ENCODE measurements around the gene RHBG. TPM values are rescaled to one million over a fixed set of nuclear protein-coding genes. Genes with fewer than 3 reads are reported as not detected.
"Not testable (repeated sequence)": the region's sequence is repeated elsewhere in the genome, so short reads cannot be mapped to it uniquely, and the experiment has no call there.

The RHBG gene
- total RNA-seq, 1 experiment from 2014 or later: not detected

DNA sequence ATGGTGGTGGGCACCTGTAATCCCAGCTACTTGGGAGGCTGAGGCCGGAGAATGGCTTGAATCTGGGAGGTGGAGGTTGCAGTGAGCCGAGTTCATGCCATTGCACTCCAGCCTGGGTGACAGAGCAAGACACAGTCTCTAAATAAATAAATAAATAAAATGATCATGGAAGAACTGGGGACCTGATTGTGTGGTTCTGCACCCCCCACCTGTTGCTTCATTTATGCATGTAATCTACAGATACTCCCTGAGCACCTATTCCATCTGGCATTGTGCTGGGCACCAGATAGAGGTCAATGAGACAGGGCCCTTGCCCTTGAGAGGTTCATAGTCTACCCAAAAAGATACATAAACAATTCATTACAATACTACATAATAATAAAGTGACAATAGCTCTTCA, 11.0 kb upstream of the RHBG start:
- no peak for DNase-seq (ENCODE audit: low read depth, low spot score)
- in situ Hi-C loops (cut with HindIII; ENCODE audit: low pct_unique_long_range_greater_than_20kb, low sequenced_read_pairs): no loop called here

DNA sequence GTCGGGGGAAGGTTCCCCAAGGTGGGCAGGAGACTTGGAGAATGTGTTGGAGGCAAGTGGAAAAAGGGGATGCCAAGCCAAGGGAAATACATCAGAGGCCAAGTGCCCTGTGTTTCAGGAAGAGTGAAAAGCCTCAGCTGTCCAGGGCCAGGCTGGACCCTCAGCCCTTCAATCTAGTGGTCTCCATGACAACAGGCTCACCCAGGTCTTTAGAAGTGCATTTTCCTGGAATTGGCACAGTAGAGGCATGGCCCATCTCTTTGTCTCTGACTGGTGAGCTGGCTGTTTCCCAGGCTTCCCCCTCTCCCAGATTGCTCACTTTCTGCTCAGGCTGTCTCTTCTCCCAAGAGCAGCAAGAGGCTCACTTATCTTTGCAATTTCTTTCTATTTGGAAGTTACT, 10.4 kb upstream of the RHBG start:
- DNase-seq (ENCODE audit: low read depth, low spot score): no peak
- in situ Hi-C loops (cut with HindIII; ENCODE audit: low pct_unique_long_range_greater_than_20kb, low sequenced_read_pairs): no loop called here

DNA sequence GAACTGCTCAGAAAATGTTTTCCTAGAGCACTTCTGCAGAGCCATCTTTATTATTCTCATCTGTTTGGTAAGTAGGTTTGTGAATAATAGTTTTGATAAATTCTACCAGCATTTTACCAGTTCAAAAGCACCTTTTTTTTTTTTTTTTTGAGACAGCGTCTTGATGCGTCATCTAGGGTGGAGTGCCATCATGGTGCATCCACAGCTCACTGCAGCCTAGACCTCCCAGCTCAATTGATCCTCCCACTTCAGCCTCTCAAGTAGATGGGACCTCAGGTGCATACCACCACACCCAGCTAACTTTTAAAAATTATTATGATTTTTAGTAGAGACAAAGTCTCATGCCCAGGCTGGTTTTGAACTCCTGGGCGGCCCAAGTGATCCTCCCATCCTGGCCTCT, 9.8 kb upstream of the RHBG start:
- in situ Hi-C loops (cut with HindIII; ENCODE audit: low pct_unique_long_range_greater_than_20kb, low sequenced_read_pairs): no loop called here
- DNase-seq (ENCODE audit: low read depth, low spot score): no peak

DNA sequence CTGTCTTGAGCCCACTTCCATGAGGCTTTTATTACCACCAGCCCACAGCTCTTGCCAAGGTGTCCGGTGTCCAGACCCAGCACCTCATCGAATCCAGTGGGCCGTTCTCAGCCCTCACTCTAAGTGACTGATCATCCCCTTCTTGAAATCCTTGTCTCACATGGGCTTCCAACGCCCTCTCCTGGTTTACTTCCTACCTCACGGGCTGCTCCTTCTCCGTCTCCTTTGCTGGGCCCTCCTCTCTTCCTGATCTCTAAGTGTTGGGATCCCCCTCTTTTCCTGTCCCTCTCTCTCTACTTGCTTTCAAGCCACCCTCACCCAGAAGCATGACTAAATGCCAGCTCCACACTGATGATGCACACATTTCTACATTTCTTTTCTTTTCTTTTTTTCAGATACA, 9.0 kb upstream of the RHBG start:
- DNase-seq (ENCODE audit: low read depth, low spot score): peak; percentile 70
- in situ Hi-C loops (cut with HindIII; ENCODE audit: low pct_unique_long_range_greater_than_20kb, low sequenced_read_pairs): no loop called here

DNA sequence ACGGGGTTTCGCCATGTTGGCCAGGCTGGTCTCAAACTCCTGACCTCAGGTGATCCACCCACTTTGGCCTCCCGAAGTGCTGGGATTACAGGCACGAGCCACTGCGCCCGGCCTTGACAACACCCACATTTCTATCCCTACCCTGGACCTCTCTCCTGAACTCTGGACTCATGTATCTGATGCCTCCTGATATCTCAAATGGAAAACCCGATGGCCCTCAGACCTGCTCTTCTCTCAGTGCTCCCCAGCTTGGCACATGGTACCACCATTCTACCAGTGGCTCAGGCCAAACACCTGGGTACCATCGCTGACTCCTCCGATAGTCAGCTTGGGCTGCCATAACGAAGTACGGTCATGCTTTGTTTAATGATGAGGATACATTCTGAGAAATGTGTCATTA, 8.5 kb upstream of the RHBG start:
- in situ Hi-C loops (cut with HindIII; ENCODE audit: low pct_unique_long_range_greater_than_20kb, low sequenced_read_pairs): no loop called here
- DNase-seq (ENCODE audit: low read depth, low spot score): no peak

DNA sequence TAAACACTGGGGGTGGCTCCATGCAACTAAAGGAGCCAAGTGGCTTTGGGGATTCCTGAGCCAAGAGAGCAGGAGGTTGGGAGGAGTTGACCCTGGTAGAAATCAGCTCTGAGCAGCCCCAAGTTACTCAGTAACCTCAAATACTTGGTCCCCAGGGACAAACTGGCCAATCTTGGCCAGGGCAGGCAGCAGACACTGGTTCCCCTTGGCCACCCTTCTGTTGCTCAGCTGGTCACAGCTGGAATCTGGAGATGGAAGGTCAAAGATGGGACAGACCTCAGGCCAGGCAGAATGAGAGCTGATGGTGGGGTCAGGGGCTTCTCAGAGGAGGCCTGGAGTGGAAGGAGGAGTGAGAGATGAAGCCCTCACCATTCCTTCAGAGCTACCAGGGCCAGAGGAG, 3.3 kb upstream of the RHBG start:
- no peak for DNase-seq (ENCODE audit: low read depth, low spot score)
- in situ Hi-C loops (cut with HindIII; ENCODE audit: low pct_unique_long_range_greater_than_20kb, low sequenced_read_pairs): no loop called here

DNA sequence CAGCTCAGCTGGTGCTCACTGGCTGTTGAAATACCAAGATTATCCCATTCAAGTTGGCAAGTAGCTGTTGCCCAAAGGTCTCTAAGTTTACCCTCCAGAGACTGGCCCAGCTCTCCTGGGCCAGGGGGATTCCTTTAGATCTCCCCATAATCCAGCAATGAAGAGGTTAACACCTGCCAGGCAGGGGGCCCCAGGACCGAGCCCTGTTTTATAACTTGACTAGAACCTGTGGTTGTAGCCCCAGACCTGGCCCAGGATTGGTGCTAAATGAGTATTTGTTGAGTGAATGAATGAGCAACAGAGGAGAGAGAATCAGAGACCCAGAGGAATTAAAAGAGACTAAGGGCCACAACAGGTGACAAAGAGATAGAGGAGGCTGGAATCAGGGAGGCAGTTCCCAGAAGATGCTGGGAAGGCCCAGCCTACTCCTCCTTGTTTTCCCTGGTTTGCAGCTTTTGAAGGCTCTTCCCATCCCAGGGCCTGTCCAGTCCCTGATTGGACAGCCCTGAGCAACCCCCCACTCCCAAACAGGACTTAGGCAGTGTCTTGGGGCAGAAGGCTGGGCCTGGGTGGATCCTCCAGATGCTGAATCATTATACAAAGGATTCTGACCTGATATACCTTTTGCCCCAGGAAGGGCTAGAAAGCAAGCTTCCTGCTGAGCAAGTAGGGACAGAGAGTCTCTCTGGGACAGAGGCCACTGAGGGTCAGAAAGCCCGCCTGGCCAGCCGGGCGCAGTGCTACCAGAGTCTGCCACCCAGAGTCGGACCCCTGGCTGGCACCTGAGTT, 2.4 kb upstream of the RHBG start:
- no peak for DNase-seq (ENCODE audit: low read depth, low spot score)
- in situ Hi-C loops (cut with HindIII; ENCODE audit: low pct_unique_long_range_greater_than_20kb, low sequenced_read_pairs): no loop called here

- in situ Hi-C loops (cut with HindIII; ENCODE audit: low pct_unique_long_range_greater_than_20kb, low sequenced_read_pairs): no loop called here
- DNase-seq (ENCODE audit: low read depth, low spot score): no peak
Observed at GRCh38 chr1:156367383-156368156, 1.4 kb upstream of the RHBG start.

DNA sequence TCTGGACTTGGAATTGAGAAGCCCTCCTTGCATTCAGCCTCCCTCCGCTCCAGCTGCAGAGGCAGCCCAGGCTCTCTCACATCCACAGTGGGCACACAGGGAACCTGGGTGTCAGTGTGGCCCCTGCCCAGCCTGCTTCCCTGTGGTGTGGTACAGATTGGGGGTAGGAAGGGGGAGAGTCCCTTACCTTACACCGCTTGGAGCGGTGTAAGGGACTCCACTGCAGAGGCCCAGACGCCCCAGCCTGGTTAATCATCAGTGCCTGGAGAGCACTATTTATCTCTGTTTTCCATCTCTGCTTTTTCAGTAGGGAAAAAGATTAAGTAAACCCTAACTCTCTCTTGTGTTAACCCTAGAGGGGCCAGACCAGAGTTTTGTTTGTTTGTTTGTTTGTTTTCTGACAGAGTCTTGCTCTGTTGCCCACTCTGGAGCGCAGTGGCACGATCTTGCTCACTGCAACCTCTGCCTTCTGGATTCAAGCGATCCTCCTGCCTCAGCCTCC, 803 bp upstream of the RHBG start:
- DNase-seq (ENCODE audit: low read depth, low spot score): no peak
- in situ Hi-C loops (cut with HindIII; ENCODE audit: low pct_unique_long_range_greater_than_20kb, low sequenced_read_pairs): no loop called here

DNA sequence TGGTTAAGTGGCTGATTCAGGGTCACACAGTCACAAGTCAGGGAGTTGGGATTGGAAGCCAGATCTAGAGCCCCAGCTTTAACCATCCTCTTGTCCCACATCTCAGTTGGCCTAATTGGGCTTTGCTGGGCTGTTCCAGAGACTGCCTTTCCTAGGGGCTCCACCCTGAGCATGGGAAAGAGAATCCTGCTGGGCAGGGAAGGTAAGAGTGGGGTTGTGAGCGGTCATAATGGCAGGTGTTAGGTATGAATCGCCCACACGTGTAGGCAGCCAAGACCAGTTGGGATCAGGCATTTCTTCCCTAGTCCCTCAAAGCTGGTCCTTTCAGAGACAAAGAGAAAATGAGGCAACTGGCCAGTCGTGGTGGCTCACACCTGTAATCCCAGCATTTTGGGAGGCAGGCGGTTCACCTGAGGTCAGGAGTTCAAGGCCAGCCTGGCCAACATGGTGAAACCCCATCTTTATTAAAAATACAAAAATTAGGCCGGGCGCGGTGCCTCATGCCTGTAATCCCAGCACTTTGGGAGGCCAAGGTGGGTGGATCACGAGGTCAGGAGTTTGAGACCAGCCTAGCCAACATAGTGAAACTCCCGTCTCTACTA, 775 bp downstream of the RHBG start:
- in situ Hi-C loops (cut with HindIII; ENCODE audit: low pct_unique_long_range_greater_than_20kb, low sequenced_read_pairs); DNase-seq (ENCODE audit: low read depth, low spot score): not testable (repeated sequence)

GRCh38 chr1:156371553-156372264, 2.7 kb downstream of the RHBG start:
- in situ Hi-C loops (cut with HindIII; ENCODE audit: low pct_unique_long_range_greater_than_20kb, low sequenced_read_pairs): no loop called here

GRCh38 chr1:156372265-156372586, 3.2 kb downstream of the RHBG start:
- DNase-seq (ENCODE audit: low read depth, low spot score): no peak
- in situ Hi-C loops (cut with HindIII; ENCODE audit: low pct_unique_long_range_greater_than_20kb, low sequenced_read_pairs): no loop called here

More at GRCh38 chr1:156371553-156372264, 2.7 kb downstream of the RHBG start:
- DNase-seq (ENCODE audit: low read depth, low spot score): peak; percentile 17

DNA sequence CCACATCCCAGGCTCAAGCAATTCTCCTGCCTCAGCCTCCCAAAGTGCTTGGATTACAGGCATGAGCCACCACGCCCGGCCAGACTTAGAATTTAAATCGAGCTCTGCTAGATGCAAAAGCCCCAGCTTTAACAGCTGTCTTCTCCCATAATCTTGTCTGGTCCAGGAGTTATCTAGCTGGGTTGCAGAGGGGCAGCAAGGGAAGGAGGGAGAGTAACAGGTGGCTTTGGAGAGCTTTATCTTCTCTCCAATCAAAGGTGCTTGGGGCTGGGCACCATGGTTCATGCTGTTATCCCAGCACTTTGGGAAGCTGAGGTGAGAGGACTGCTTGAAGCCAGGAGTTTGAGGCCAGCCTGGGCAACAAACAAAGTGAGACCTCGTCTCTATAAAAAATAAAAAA, 3.9 kb downstream of the RHBG start:
- in situ Hi-C loops (cut with HindIII; ENCODE audit: low pct_unique_long_range_greater_than_20kb, low sequenced_read_pairs): no loop called here
- no peak for DNase-seq (ENCODE audit: low read depth, low spot score)

DNA sequence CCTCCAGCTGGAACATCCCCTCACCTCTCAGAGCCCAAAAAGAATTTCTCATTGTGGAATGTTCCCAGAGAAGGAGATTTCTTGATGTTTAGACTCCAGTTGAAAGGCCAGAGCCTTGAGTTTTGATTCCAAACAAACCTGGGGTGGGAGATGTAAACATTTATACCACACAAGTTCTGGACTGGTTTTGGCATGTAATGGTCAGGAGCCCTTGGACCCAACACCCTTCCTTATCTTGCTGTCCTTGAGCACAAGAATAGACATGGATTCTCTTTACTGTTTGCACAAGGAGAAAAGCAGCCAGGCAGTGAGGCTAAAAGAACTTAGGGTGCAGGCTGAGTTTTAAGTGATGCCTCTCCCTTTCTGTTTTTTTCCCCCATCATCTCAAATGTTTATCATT, 4.5 kb downstream of the RHBG start:
- in situ Hi-C loops (cut with HindIII; ENCODE audit: low pct_unique_long_range_greater_than_20kb, low sequenced_read_pairs): no loop called here
- DNase-seq (ENCODE audit: low read depth, low spot score): no peak

GRCh38 chr1:156376146-156376545, 7.1 kb downstream of the RHBG start:
- DNase-seq (ENCODE audit: low read depth, low spot score): no peak
- in situ Hi-C loops (cut with HindIII; ENCODE audit: low pct_unique_long_range_greater_than_20kb, low sequenced_read_pairs): no loop called here

DNA sequence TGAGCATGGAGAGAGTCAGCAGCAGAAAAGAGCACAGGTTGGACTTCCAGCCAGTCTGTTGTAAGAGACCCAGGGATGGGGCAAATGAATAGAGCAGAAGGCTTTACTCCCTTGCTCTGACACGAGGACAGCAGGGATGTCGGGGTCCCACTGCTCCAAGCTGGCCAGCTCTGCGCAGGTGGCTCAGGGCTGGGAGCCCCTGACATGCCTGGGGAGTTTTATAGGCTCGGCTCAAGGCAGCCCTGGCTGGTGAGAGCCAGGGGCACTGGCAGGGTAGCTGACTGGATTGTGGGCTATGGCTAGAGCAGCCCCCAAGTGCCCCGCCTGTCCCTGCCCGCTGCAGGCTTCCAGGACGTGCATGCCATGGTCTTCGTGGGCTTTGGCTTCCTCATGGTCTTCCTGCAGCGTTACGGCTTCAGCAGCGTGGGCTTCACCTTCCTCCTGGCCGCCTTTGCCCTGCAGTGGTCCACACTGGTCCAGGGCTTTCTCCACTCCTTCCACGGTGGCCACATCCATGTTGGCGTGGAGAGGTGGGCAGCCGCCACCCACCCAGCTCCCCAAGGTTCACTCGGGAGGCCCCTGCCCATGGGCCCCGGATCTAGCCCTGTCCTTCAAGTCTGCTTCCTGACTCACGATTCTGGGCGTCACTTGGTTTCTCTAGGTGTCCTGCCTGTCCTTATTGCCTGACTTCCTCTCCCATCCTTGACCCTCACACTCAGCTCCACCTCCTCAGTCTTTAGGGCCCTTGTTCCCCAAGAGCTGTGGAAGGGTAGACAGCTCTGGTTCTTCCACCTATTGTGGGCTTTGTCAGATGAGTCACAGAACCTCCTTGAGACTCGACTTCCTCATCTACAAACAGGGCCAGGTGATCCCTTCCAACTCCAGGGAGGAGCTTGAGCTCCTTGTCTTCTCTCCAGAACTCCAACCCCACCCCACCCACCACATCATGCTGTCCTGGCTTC, 8.2 kb downstream of the RHBG start:
- in situ Hi-C loops (cut with HindIII; ENCODE audit: low pct_unique_long_range_greater_than_20kb, low sequenced_read_pairs): no loop called here
- DNase-seq (ENCODE audit: low read depth, low spot score): no peak

- in situ Hi-C loops (cut with HindIII; ENCODE audit: low pct_unique_long_range_greater_than_20kb, low sequenced_read_pairs): no loop called here
- no peak for DNase-seq (ENCODE audit: low read depth, low spot score)
Observed at GRCh38 chr1:156378557-156378956, 9.5 kb downstream of the RHBG start.
